Endometrial microvascular endothelial cells (primary cell): ENCODE data around the gene FAM120A. TPM values are rescaled to one million over a fixed set of nuclear protein-coding genes. Genes with fewer than 3 reads are reported as not detected.

Experiments used
- in situ Hi-C: cut with HindIII; loops from 2 replicates; pipeline ENCODE4 v1.10.0; 2017; ENCODE audit warnings: low sequenced_read_pairs, low pct_unique_long_range_greater_than_20kb; ENCODE audit errors: inconsistent ontology term
- total RNA-seq: library from RNA; depleted of rRNA; stranded (reverse); fragments of >200 nt; gene quantifications from one replicate; pipeline ENCODE4 v1.2.3, GENCODE V29; 2015; ENCODE audit errors: inconsistent ontology term

The FAM120A gene
- total RNA-seq, 1 donor from 2014 or later = 114 TPM

DNA sequence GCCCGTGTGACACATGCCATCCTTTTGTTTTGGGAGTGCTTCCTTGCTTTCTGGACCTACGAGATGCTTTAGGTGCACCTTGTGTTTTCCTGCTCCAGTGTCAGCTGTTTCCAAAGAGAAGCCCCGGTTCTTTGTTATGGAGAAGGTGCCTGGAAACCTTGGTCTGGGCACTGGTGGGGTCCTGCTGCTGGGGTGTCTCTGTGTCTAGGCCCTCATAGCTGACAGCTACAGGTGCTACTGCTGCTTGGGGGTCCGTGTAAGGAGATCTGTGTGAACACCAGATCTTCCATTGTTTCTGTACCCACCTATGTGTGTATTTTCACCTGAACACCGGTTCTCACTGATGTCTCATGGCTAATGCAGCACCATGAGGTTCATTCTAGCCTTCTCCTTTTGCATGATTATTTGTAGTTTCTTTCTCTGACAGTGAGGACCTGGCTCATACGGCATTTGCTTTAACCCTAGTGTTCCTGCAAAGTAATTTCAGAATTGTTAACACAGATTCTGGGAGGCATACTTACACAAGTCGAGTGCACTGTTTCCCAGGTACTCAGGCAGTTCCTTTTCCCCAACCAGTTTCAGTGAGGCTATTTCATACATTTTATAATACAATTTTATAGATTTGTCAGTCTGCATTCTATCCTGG, 15.1 kb downstream of the FAM120A start:
- in situ Hi-C loops = no loop called here

GRCh38 chr9:93467062-93467416, 15.6 kb downstream of the FAM120A start:
- in situ Hi-C loops = no loop called here

GRCh38 chr9:93467462-93467861, 16.0 kb downstream of the FAM120A start:
- in situ Hi-C loops = no loop called here

DNA sequence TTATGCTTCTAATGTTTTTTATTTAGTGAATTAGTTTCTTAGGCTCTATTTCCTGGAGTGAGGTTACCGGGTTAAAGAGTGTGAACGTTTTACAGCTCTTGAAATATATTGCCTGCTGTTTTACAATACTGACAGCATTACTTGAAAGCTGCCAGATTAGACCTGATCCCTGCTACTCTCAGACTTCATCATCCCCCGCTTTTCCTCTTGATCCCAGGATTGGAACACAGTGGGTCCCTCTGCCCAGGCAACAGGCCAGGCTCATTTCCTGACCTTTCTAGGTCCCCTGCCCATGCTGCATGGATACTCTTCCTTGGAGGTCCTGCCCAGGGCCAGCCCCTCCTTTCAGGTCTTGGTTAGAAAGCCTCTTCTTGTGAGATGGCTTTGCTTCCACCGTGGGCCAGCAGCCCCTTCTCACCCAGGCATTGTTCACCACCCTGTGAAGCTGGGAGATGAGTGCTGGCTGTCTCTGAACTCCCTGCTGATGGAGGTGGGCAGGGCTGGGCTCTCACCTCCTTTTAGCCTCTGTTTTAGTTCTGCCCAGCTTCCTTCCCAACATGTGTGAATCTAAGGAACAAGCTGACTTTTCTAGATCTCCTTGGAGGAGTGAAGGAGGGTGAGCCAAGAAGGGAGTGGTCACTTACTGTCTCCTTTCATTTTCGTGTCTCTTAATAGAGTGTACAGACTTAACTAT, 17.4 kb downstream of the FAM120A start:
- in situ Hi-C loops = no loop called here

DNA sequence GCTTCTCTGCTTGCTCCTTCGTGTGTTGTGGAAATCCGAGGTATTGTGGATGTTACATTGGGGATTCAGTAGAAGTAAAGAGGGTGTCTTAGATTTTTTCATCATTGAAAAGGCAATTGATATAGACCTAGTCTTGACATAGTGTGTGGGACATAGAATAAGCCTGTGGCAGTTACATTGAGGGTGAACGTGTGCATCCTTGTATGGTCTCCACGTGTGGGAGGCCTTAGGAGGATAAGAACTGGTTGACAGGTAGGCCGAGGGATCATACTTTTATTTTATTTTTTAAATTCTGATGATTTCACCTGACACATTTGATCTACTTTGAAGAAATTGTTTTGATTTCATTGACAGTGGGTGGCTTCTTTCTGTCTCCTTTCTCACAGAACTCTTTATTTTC, 18.9 kb downstream of the FAM120A start:
- in situ Hi-C loops = no loop called here

- in situ Hi-C loops = no loop called here
Observed at GRCh38 chr9:93471124-93471523, 19.6 kb downstream of the FAM120A start.

DNA sequence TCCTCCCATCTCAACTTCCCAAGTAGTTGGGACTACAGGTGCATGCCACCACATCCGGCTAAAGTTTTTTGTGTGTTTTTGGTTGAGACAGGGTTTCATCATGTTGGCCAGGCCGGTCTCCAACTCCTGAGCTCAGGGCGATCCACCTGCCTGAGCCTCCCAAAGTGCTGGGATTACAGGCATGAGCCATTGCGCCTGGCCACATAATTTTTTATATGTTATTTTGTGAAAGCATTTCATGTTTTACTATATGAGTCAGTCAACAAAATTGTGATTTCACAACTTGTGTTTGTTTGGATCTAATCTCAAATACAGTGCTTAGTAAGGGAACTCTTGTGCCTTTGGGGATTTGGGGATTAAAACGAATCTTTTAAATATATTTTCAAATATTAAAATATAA, 21.9 kb downstream of the FAM120A start:
- in situ Hi-C loops = no loop called here

DNA sequence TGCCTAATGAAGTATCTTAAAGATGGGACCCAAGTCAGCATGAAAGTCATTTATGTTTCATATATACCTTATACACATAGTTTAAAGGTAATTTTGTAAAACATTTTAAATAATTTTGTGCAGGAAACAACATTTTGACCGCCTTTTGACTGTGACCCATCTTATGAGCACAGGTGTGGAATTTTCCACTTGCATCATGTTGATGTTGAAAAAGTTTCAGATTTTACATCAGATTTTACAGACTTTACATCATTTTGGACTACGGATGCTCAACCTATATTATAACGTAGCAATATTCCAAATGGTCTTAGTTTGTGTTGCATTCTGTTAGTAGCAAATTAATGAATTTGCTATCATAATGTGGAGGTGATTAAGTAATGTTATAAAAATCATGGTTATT, 23.6 kb downstream of the FAM120A start:
- in situ Hi-C loops = no loop called here

GRCh38 chr9:93475856-93476255, 24.4 kb downstream of the FAM120A start:
- in situ Hi-C loops = no loop called here

- in situ Hi-C loops = no loop called here
Observed at GRCh38 chr9:93476924-93477323, 25.4 kb downstream of the FAM120A start.

DNA sequence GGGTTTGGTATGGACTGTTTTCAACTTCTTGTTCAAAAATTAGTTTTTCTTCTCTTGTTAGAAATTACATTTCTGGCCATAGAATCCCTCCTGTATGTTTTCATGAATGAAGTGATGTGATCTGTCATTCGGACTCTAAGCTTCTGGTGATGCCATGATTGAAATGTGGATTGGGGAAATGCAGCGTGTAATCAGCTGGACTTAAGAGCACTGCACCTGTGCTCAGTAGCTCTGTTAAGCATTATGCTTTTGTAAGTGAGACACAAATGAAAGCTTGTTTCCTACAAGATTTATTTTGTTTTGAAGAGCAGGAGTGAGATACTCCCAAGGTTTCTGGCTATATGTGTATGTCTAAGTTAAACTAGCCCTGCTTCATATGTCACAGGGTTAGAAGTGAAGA, 25.9 kb downstream of the FAM120A start:
- in situ Hi-C loops = no loop called here

DNA sequence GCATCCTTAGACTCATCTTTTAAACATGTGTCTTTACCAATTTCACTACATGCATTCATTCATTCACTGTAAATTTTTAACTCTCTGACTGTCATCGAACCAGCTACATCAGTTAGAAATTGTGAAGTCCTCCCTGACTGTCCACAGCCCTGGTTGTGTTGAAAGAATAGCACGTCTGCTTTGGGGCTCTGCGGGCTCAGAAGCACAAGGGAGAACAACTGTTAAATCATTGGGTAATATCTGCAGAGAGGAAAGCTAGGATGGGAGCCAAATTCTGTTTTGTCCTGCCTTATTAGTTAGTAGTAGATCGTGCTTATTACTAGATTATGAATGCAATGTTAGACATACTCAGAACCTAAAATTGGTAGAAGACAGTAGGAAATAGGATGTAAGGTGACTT, 28.2 kb downstream of the FAM120A start:
- in situ Hi-C loops = no loop called here

DNA sequence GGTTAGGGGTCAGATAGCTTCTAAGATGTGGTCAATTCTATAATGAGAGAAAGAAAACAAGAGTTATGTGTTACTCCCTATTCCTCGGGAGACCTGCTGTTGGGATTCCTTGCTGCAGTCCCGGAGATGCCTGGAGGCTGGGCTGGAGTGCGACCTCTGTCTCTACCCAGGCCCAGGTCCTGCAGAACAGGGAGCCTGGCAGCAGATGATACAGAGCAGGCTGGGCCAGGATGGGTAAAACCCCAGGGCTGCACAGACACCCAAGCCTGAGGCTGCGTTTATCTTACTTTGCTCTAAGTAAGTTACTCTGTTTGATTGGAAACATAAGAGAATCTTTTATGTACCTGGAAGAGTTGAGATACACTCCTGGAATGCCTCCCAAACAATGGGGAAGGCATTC, 28.8 kb downstream of the FAM120A start:
- in situ Hi-C loops = no loop called here

GRCh38 chr9:93480728-93481324, 29.3 kb downstream of the FAM120A start:
- in situ Hi-C loops = no loop called here

GRCh38 chr9:93483497-93483896, 32.0 kb downstream of the FAM120A start:
- in situ Hi-C loops = no loop called here

GRCh38 chr9:93486268-93486667, 34.8 kb downstream of the FAM120A start:
- in situ Hi-C loops = no loop called here

DNA sequence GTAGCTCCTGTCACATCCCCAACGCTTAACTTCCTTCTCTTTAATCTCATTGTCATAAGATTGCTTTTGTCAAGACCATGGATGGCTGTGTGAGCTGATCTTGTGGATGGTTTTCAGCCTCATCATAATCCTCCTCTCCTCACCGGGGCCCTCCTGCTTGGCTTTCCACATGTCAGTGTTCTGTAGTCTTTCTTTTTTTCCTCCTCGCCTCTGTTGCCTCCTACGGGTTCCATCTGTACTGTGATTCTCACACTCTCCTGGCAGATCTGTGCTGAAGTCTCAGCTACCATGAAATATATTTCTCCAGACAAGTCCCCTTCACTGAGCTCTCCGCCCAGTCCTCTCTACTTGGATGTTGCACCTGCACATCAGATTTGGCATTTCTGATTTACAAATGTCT, 36.8 kb downstream of the FAM120A start:
- in situ Hi-C loops = no loop called here

GRCh38 chr9:93491593-93492232, 40.2 kb downstream of the FAM120A start:
- in situ Hi-C loops = no loop called here

DNA sequence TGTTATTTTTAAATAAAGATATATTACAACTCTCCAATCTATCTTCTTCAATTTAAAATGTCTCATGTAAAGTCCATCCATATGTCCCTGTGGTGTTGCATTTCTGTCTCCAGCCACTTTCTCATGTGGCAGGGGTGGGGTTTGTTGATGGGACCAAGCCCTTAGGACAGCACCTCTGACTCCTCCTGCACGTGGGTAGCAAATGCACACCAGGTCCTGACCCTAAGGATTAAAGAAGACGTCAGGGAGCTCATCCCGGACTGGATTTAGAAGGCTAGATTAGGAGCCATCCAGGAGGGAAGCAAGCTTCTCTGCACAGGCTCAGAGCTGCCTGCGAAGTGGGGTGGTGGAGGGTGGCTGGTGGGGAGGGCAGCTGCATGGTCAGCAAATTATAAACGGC, 40.8 kb downstream of the FAM120A start:
- in situ Hi-C loops = no loop called here

DNA sequence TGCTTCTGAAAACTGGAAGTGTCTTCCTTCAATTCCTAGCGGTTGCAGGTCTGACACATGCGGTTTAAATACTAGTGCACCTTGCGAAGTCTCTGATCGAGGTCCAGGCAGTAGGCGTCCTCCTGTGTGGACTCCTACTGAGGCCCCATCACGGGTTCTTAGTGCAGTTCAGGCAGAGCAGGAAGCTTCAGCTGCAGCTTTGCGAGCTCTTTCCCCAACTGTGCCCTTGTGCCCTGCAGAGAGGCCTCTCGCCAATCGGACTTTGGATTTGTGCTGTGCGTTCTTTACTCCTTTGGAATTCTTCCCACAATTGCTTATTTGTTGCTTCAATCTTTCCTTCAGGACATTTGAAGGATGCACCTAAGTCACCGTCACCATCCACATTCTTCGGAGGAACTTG, 42.5 kb downstream of the FAM120A start:
- in situ Hi-C loops = no loop called here
